Kidney (tissue), 14 donors: ENCODE results near the gene C6orf89. TPM values are rescaled to one million over a fixed set of nuclear protein-coding genes. Genes with fewer than 3 reads are reported as not detected.

Experiments
- DNase-seq, 5 donors: peaks; one replicate each; pipeline ENCODE4 v3.0.0-alpha.2; 2013 to 2020
- FAIRE-seq: peaks from 2 replicates; lab custom pipeline; 2012; peaks lifted over from hg19 to GRCh38; lab: Jason Lieb, UNC
- H3K27ac ChIP-seq, 2 donors: one replicate each; pipeline ENCODE4 v1.7.0; 2013; ENCODE audit warnings: low read depth in 2 of 2, low read length in 2 of 2, inconsistent platforms in 1 of 2
- H3K27me3 ChIP-seq: one replicate; pipeline ENCODE4 v1.7.1; 2013; ENCODE audit warnings: low read length, inconsistent platforms; ENCODE audit not compliant: control insufficient read depth, insufficient read depth
- H3K36me3 ChIP-seq, 3 donors: one replicate each; pipeline versions ENCODE4 v1.7.0 to v1.7.1; 2013; ENCODE audit warnings: low read length in 3 of 3, control low read depth in 1 of 3, inconsistent platforms in 1 of 3; ENCODE audit not compliant: insufficient read depth in 3 of 3, control insufficient read depth in 2 of 3
- H3K4me1 ChIP-seq, 3 donors: one replicate each; pipeline versions ENCODE4 v1.7.0 to v1.7.1; 2013; ENCODE audit warnings: low read length in 3 of 3, inconsistent platforms in 1 of 3, low read depth in 1 of 3; ENCODE audit not compliant: control insufficient read depth in 2 of 3, insufficient read depth in 2 of 3
- H3K4me3 ChIP-seq, 3 donors: one replicate each; pipeline versions ENCODE4 v1.7.0 to v1.8.1; 2013; ENCODE audit warnings: low read length in 3 of 3, control low read depth in 1 of 3, inconsistent platforms in 1 of 3
- H3K9ac ChIP-seq, 3 donors: one replicate each; pipeline versions ENCODE4 v1.7.0 to v1.7.1; 2013; ENCODE audit warnings: low read length in 3 of 3, control low read depth in 1 of 3, inconsistent platforms in 1 of 3
- H3K9me3 ChIP-seq, 3 donors: one replicate each; pipeline versions ENCODE4 v1.7.0 to v1.7.1; 2013; ENCODE audit warnings: low read length in 3 of 3, control low read depth in 1 of 3, inconsistent platforms in 1 of 3; ENCODE audit not compliant: control insufficient read depth in 2 of 3, insufficient read depth in 1 of 3
- intact Hi-C: fragments of 100-400 bp; cut with DNase I; formaldehyde crosslinking; loops from one replicate; pipeline ENCODE4 v1.11.1; 2022
- polyA plus RNA-seq: library from polyadenylated mRNA; stranded (reverse); fragments of 350-450 nt; fragmentation: Illumina TruSeq; extraction: RNeasy Lipid Tissue Mini Kit (QIAGEN cat#74804); gene quantifications from one replicate; pipeline ENCODE4 v1.2.3, GENCODE V29; 2014; ENCODE audit warnings: low read depth, low replicate concordance; ENCODE audit not compliant: insufficient read depth
- total RNA-seq: library from RNA; stranded (reverse); fragmentation: NEBNext Ultra II Directional; extraction: Animal tissue kit (Norgen Biotek cat#: 25700); gene quantifications from one replicate; pipeline ENCODE4 v1.2.1, GENCODE V29; 2021
- TF ChIP-seq, protein P1 (sequence below): IDR thresholded peaks from 3 replicates; pipeline ENCODE4 v1.5.1; 2012; ENCODE audit warnings: mild to moderate bottlenecking, moderate library complexity, borderline replicate concordance; ENCODE audit not compliant: insufficient read depth; ENCODE audit errors: extremely low read depth
- donor health status: control.
- donor health status: control.
- donor health status: control.
- donor health status: control.
- donor health status: control.
- donor health status: DM: yes; HTN: yes; CAD: no.
- donor health status: Normal renal cell carcinoma (clear cell type).

Gene C6orf89
- total and polyA plus RNA-seq, 2 donors from 2014 or later, result 25.7 to 72.4 TPM

DNA sequence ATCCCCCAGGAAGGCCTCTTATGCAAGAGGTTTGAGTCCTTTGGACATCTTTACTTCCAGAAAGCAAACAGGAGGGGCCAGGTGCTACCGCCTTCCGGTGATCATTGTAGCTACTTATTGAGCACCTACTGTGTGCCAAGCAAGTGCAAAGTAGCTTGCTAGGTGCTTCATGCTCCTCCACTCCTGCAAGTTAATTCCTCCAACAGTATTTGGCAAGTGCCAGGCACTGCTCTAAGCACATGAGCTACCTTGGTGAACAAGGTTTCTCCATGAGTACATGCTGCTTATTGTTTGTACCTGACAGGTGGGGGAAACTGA is 48.8 kb upstream of the C6orf89 start:
- intact Hi-C loops, result no loop called here
- no peak for FAIRE-seq
- TF ChIP-seq, protein P1, sequence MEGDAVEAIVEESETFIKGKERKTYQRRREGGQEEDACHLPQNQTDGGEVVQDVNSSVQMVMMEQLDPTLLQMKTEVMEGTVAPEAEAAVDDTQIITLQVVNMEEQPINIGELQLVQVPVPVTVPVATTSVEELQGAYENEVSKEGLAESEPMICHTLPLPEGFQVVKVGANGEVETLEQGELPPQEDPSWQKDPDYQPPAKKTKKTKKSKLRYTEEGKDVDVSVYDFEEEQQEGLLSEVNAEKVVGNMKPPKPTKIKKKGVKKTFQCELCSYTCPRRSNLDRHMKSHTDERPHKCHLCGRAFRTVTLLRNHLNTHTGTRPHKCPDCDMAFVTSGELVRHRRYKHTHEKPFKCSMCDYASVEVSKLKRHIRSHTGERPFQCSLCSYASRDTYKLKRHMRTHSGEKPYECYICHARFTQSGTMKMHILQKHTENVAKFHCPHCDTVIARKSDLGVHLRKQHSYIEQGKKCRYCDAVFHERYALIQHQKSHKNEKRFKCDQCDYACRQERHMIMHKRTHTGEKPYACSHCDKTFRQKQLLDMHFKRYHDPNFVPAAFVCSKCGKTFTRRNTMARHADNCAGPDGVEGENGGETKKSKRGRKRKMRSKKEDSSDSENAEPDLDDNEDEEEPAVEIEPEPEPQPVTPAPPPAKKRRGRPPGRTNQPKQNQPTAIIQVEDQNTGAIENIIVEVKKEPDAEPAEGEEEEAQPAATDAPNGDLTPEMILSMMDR, result no peak
- Histone ChIP-seq H3K9me3 (no peaks in the 10 kb centered on the region), H3K4me3 (no peak overlapping the region), H3K4me1 (peaks cover 0 to 15% (median 10%) of the 10 kb centered on the region in 3 donors), H3K9ac (no peak overlapping the region), H3K36me3 (no peaks in the 10 kb centered on the region), H3K27me3 (no peaks in the 10 kb centered on the region), H3K27ac (no peak overlapping the region)
- DNase-seq, result no peak

DNA sequence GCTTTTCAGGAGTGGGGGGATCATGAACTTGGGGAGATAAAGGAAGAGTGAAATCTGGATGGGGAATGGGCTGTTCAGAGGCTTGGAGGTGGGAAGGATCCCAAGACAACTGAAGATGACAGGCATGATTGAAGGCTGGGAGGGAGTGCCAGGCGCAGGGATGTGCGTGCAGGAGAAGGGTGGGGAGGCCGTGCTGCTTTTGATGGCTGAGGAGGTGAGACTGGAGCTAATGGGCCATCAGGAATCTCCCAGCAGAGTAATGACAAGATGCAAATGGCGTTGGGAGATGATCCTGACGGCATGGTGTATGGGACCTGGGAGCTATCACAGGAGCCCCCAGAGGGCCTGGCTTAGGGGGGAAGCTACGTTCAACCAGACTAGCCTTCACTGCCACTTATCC is 48.1 kb upstream of the C6orf89 start:
- Histone ChIP-seq H3K27me3 (no peaks in the 10 kb centered on the region), H3K4me3 (no peak overlapping the region), H3K9me3 (no peaks in the 10 kb centered on the region), H3K4me1 (peaks cover 0 to 15% (median 10%) of the 10 kb centered on the region in 3 donors), H3K36me3 (no peaks in the 10 kb centered on the region), H3K27ac (no peak overlapping the region), H3K9ac (no peak overlapping the region)
- TF ChIP-seq, protein P1, result no peak
- intact Hi-C loops, result no loop called here
- DNase-seq (no peak), FAIRE-seq (no peak)

DNA sequence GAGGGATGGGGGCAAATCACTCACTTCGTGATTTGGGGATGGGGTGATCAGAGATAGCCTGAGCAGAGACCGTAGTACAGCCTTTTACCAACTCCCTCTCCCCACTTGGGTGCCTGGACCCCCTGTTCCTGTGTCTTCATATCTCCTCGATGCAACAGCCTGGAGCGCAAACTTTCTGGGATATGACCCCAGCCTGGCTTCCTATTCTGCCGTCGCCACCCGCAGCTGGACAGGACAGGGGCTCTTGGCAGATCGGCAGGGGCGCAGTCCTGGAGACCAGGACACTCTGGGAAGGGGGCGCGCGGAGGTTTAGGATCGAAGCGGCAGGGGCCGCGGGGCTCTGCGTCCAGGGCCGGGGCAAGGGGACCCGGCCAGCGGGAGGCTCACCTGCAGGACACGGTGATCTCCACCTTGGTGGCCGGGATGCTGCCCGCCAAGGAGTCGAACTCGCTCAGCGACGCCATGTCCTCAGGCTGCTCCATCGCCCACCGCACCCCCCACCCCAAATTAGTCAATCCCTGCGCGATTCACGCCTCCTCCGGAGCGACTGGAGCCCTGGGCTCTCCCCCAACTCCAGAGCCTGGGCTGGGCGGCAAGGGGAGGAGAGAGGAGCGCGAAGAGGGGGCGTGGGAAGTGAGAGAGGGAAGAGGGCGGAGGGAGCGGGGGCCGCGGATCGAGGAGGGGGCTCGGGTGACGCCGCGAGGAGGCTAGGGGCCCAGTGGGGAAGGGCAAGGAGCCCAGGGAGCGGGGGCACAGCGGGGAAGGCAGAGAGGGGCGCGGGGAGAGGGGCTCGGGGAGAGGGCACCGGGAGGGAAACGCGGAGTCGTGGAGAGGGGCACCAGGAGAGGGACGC is 46.6 kb upstream of the C6orf89 start, which contains the start of gene CPNE5:
Gene CPNE5 (minus strand): TSS at position 549 of the 853 bp plus-strand sequence. CDS start 67 bp downstream, at position 482.
- H3K4me3 ChIP-seq, result peak within 1 kb of the TSS; percentile 28 to 61 (median 43)
- H3K27ac ChIP-seq, result no peak within 1 kb of the TSS
- FAIRE-seq (no peak), DNase-seq (peak; percentile 66 to 90 (median 78))
- no peaks in the 10 kb centered on the region for H3K36me3 ChIP-seq
- TF ChIP-seq, protein P1, result no peak
- H3K4me1 ChIP-seq, result peaks cover 0 to 18% (median 10%) of the 10 kb centered on the region in 3 donors
- peak within 1 kb of the TSS in 2 of 3 donors; percentile 19 to 21 for H3K9ac ChIP-seq
- H3K9me3 ChIP-seq, result no peaks in the 10 kb centered on the region
- no peaks in the 10 kb centered on the region for H3K27me3 ChIP-seq
- intact Hi-C loops, result no loop called here
